ENCODE data around the gene LCN10. TPM values are rescaled to one million over a fixed set of nuclear protein-coding genes. Genes with fewer than 3 reads are reported as not detected.

Gene LCN10
- polyA plus RNA-seq, 4 donors: 0.56 to 1.5 (median 1.2) TPM

DNA sequence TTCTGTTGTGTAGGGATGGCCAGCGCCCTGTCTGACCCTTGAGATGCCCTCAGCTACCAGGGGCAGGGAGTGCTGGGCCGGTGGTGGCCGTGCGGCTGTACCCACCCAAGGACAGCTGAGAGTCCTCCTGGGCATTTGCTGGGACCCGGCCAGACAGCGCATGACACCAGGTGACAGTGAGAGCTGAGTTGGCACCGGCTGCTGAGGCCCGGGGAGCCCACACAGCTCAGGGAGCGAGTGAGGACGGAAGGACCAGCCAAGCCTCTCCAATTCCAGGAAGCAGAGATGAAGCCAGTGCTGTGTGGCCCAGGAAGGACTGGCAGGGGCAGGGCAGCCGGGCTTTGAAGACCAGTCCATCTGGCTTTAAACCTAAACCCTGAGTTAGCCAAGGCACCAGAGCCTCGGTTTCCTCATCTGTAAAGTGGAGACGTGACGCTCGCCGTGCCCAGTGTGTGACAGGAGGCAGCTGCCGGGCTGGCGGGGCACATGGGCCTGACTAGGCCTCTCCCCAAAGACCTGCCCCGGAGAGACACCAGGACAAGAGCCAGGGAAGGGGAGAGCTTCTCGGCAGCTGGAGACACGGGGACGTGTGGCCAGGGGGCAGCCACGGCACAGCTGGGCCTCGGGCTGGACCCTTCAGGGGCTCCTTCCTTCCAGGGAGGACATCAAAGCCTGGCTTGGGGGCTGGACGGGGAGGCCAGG, 52.5 kb downstream of the LCN10 start:
- no peak for DNase-seq (ENCODE audit: low read depth in 4 of 4, low spot score in 3 of 4)

DNA sequence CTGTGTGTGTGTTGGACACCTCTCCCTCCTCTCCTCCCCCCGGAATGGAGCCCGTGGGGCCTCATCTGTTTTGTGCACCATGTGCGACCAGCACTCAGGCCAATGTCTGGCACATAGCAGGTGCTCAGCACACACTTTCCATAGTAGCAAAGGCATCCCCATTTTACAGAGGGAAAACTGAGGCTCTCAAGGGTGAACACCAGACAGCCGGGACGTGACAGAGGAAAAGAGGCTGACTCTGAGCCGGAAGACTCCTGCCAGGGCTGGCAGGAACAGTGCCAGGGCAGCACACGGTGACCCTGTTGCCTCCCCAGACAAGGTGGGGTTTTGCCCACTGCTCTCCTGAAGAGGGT, 53.7 kb downstream of the LCN10 start:
- no peak for DNase-seq (ENCODE audit: low read depth in 4 of 4, low spot score in 3 of 4)

DNA sequence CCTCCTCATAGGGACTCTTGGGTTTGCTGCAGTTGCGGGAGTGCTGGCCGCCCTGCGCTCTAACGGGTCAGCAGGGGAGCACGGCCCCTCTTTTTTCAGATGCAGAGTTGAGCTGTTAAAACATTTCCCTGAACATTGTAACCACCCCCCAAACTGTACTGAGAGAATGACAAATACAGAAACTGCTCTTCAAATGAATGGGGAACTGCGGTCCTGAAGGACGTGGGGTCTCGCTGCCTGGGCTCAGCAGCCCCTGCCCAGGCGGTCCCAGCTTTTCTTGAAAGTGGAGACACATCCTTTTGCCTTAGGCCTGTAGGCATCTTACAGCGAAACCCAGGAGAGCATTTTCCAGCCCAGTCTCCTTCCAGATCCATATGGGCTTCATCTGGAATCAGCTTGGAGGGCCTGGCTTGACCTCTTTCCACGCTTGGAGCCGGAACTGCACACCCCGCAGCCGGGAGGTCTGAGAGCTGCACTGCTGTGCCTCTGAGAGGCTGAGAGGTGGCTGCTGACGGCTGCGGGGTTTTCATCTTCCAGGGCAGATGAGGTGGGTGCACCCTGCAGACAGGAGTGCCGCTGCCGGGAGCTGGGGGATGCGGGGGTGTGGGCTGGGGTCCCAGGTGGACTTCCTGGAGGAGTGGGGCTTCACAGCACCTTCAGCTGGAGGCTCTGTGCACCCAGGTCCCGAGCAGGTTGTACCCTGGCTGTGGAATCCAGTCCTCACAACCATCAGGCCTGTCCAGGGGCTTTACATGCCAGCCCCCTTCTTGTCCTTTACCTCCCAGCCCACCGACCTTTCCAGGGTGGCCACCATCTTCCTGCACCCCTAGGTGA, 54.2 kb downstream of the LCN10 start:
- DNase-seq (ENCODE audit: low read depth in 4 of 4, low spot score in 3 of 4): no peak

Other genes starting within 250 kb of the LCN10 start
- 10 to 100 TPM; 25.4 to 41.4 (median 29.5) TPM for gene NOTCH1, start 196.9 kb downstream of the LCN10 start, polyA plus RNA-seq (ENCODE audit: insufficient read length in 4 of 4)
- gene EGFL7, start 80.0 kb downstream of the LCN10 start, polyA plus RNA-seq (ENCODE audit: insufficient read length in 4 of 4): 10 to 100 TPM; 52.6 to 97.9 (median 59.2) TPM
- gene AGPAT2, start 55.5 kb downstream of the LCN10 start, polyA plus RNA-seq (ENCODE audit: insufficient read length in 4 of 4): 10 to 100 TPM; 42.2 to 61.6 (median 43.2) TPM
- 10 to 100 TPM; 31.0 to 47.3 (median 34.3) TPM for gene DIPK1B, start 30.4 kb downstream of the LCN10 start, polyA plus RNA-seq (ENCODE audit: insufficient read length in 4 of 4)
- under 1 TPM in 1 of 4 donors, not detected in 3; 0.34 TPM for gene LCN6, start 5.6 kb upstream of the LCN10 start, polyA plus RNA-seq (ENCODE audit: insufficient read length in 4 of 4)
- gene LCN8, start 15.3 kb upstream of the LCN10 start, polyA plus RNA-seq (ENCODE audit: insufficient read length in 4 of 4): under 1 TPM; 0.17 to 0.30 (median 0.25) TPM
- under 1 TPM in 2 of 4 donors, not detected in 2; 0.06 to 0.08 TPM for gene LCN15, start 21.6 kb upstream of the LCN10 start, polyA plus RNA-seq (ENCODE audit: insufficient read length in 4 of 4)
- gene TMEM141, start 48.4 kb upstream of the LCN10 start, polyA plus RNA-seq (ENCODE audit: insufficient read length in 4 of 4): 10 to 100 TPM; 69.6 to 89.4 (median 73.2) TPM
- 1 to 10 TPM; 4.8 to 6.2 (median 5.2) TPM for gene CCDC183, start 53.4 kb upstream of the LCN10 start, polyA plus RNA-seq (ENCODE audit: insufficient read length in 4 of 4)
- 10 to 100 TPM; 56.6 to 76.5 (median 64.3) TPM for gene RABL6, start 65.0 kb upstream of the LCN10 start, polyA plus RNA-seq (ENCODE audit: insufficient read length in 4 of 4)
- gene AJM1, start 99.5 kb upstream of the LCN10 start, polyA plus RNA-seq (ENCODE audit: insufficient read length in 4 of 4): 1 to 10 TPM in 2 of 4 donors, under 1 TPM in 2; 0.67 to 1.7 (median 0.96) TPM
- 100 to 1,000 TPM in 1 of 4 donors, 10 to 100 TPM in 3; 79.2 to 145 (median 81.4) TPM for gene PHPT1, start 106.5 kb upstream of the LCN10 start, polyA plus RNA-seq (ENCODE audit: insufficient read length in 4 of 4)
- 10 to 100 TPM in 1 of 4 donors, 1 to 10 TPM in 3; 6.0 to 10.6 (median 6.9) TPM for gene MAMDC4, start 109.4 kb upstream of the LCN10 start, polyA plus RNA-seq (ENCODE audit: insufficient read length in 4 of 4)
- 100 to 1,000 TPM; 317 to 400 (median 357) TPM for gene EDF1, start 123.4 kb upstream of the LCN10 start, polyA plus RNA-seq (ENCODE audit: insufficient read length in 4 of 4)
- 10 to 100 TPM; 11.3 to 16.8 (median 12.4) TPM for gene TRAF2, start 143.6 kb upstream of the LCN10 start, polyA plus RNA-seq (ENCODE audit: insufficient read length in 4 of 4)
- 10 to 100 TPM; 38.7 to 67.9 (median 43.5) TPM for gene FBXW5, start 201.8 kb upstream of the LCN10 start, polyA plus RNA-seq (ENCODE audit: insufficient read length in 4 of 4)
- gene C8G, start 202.3 kb upstream of the LCN10 start, polyA plus RNA-seq (ENCODE audit: insufficient read length in 4 of 4): 1 to 10 TPM in 2 of 4 donors, under 1 TPM in 2; 0.36 to 1.1 (median 0.90) TPM
- 10 to 100 TPM; 21.8 to 36.8 (median 29.4) TPM for gene LCN12, start 209.3 kb upstream of the LCN10 start, polyA plus RNA-seq (ENCODE audit: insufficient read length in 4 of 4)
- 100 to 1,000 TPM in 1 of 4 donors, 10 to 100 TPM in 3; 27.8 to 104 (median 33.5) TPM for gene PTGDS, start 234.6 kb upstream of the LCN10 start, polyA plus RNA-seq (ENCODE audit: insufficient read length in 4 of 4)
- gene LCNL1, start 240.1 kb upstream of the LCN10 start, polyA plus RNA-seq (ENCODE audit: insufficient read length in 4 of 4): under 1 TPM; 0.08 to 0.35 (median 0.19) TPM
- 10 to 100 TPM; 26.9 to 46.1 (median 31.5) TPM for gene PAXX, start 249.5 kb upstream of the LCN10 start, polyA plus RNA-seq (ENCODE audit: insufficient read length in 4 of 4)